Right lobe of liver (tissue), 4 donors: Measurements from ENCODE around the gene NCKAP1.

ENCODE experiments used
- POLR2A ChIP-seq: fragments of 450-650 bp; IDR thresholded peaks from one replicate; pipeline ENCODE4 v1.6.1; 2017; ENCODE audit warnings: antibody characterized with exemption, mild to moderate bottlenecking
- TF ChIP-seq, protein P1 (sequence below), 4 donors: fragments of 200-600 bp in 3 of 4; fragments of 450-650 bp in 1 of 4; IDR thresholded peaks; one replicate each; pipeline versions ENCODE4 v1.5.1 to v1.8.0; 2016 to 2022; ENCODE audit warnings: antibody characterized with exemption in 4 of 4, mild to moderate bottlenecking in 2 of 4
- donor health status: DM: no; HTN: no; CAD: no.
- donor health status: DM: no; HTN: no; CAD: no.
- donor health status: DM: no; HTN: yes; CAD: no.

DNA sequence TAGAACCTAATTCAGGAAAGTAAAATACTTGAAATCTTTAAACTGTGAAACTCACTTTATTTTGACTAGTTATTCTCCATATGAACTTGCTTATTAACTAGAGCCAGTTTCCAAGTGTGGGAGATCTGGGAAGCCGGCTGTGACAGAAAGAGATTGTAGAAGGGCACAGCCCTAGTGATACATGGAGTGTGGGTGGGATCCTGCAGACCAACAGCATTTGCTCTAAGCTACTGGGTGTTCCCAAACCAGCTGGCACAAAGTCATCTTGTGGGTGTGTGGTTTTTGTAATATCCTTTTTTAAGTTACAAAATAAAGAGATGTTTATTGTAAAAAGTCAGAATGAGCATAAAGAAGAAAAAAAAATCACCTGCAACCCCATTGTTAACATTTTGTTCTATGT is 43.7 kb upstream of the NCKAP1 start:
- TF ChIP-seq, protein P1, sequence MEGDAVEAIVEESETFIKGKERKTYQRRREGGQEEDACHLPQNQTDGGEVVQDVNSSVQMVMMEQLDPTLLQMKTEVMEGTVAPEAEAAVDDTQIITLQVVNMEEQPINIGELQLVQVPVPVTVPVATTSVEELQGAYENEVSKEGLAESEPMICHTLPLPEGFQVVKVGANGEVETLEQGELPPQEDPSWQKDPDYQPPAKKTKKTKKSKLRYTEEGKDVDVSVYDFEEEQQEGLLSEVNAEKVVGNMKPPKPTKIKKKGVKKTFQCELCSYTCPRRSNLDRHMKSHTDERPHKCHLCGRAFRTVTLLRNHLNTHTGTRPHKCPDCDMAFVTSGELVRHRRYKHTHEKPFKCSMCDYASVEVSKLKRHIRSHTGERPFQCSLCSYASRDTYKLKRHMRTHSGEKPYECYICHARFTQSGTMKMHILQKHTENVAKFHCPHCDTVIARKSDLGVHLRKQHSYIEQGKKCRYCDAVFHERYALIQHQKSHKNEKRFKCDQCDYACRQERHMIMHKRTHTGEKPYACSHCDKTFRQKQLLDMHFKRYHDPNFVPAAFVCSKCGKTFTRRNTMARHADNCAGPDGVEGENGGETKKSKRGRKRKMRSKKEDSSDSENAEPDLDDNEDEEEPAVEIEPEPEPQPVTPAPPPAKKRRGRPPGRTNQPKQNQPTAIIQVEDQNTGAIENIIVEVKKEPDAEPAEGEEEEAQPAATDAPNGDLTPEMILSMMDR (IDR thresholded peaks at IDR 0.05): no peak
- TF ChIP-seq POLR2A: no peak
